ENCODE measurements around the gene LRRC3. TPM values are rescaled to one million over a fixed set of nuclear protein-coding genes. Genes with fewer than 3 reads are reported as not detected.

The LRRC3 gene
- total RNA-seq, 2 experiments from 2014 or later: 0.55 to 0.61 TPM

GRCh38 chr21:44462834-44463200 lies 7.5 kb downstream of the LRRC3 start:
- H3K4me1 ChIP-seq (ENCODE audit: insufficient read depth, low read length): no peaks in the 10 kb centered on the region
- no peak for TF ChIP-seq CTCF (IDR thresholded peaks at IDR 0.05)
- Mint-ChIP-seq H3K36me3 (ENCODE audit: low read depth) (no peaks in the 10 kb centered on the region), H3K9me3 (no peaks in the 10 kb centered on the region), H3K27me3 (no peaks in the 10 kb centered on the region), H3K4me1 (ENCODE audit: low read depth) (no peaks in the 10 kb centered on the region), H3K27ac (no peak overlapping the region), H3K4me3 (no peak overlapping the region)
- ChIA-PET POLR2A (no interaction called here), CTCF (interaction anchor here (0.5 kb wide), 1 partner anchor 349 kb away, joined by 3 read pairs; no protein-coding TSS in a partner anchor)
- no peak overlapping the region for H3K27ac ChIP-seq (ENCODE audit: low read depth in 1 of 2, low read length in 2 of 2)
- intact Hi-C loops (cut with DNase I, micrococcal nuclease): no loop called here
- DNase-seq (no peak), ATAC-seq (ENCODE audit: poor library complexity) (no peak)
- no peak overlapping the region for H3K4me3 ChIP-seq (ENCODE audit: low read length)
- peaks cover 0 to 4% of the 10 kb centered on the region in 2 experiments for H3K9me3 ChIP-seq (ENCODE audit: control insufficient read depth in 1 of 2, insufficient read depth in 1 of 2, low read length in 2 of 2)
- no peaks in the 10 kb centered on the region for H3K36me3 ChIP-seq (ENCODE audit: insufficient read depth, low read length)
- H3K27me3 ChIP-seq (ENCODE audit: control insufficient read depth in 1 of 2, insufficient read depth in 2 of 2, low read length in 2 of 2): no peaks in the 10 kb centered on the region

GRCh38 chr21:44463724-44464123 lies 8.4 kb downstream of the LRRC3 start:
- H3K4me1 ChIP-seq (ENCODE audit: insufficient read depth, low read length): no peaks in the 10 kb centered on the region
- Mint-ChIP-seq H3K4me1 (ENCODE audit: low read depth) (no peaks in the 10 kb centered on the region), H3K9me3 (no peaks in the 10 kb centered on the region), H3K36me3 (ENCODE audit: low read depth) (no peaks in the 10 kb centered on the region), H3K27me3 (no peaks in the 10 kb centered on the region), H3K4me3 (no peak overlapping the region), H3K27ac (no peak overlapping the region)
- peaks cover 0 to 4% of the 10 kb centered on the region in 2 experiments for H3K9me3 ChIP-seq (ENCODE audit: control insufficient read depth in 1 of 2, insufficient read depth in 1 of 2, low read length in 2 of 2)
- no peak for TF ChIP-seq CTCF (IDR thresholded peaks at IDR 0.05)
- no peak overlapping the region for H3K27ac ChIP-seq (ENCODE audit: low read depth in 1 of 2, low read length in 2 of 2)
- H3K36me3 ChIP-seq (ENCODE audit: insufficient read depth, low read length): no peaks in the 10 kb centered on the region
- ATAC-seq (ENCODE audit: poor library complexity): no peak
- ChIA-PET POLR2A (no interaction called here), CTCF (no interaction called here)
- no peak overlapping the region for H3K4me3 ChIP-seq (ENCODE audit: low read length)
- DNase-seq: no peak
- H3K27me3 ChIP-seq (ENCODE audit: control insufficient read depth in 1 of 2, insufficient read depth in 2 of 2, low read length in 2 of 2): no peaks in the 10 kb centered on the region
- intact Hi-C loops (cut with DNase I, micrococcal nuclease): no loop called here

- ATAC-seq (ENCODE audit: poor library complexity): no peak
Observed at GRCh38 chr21:44464351-44464750, 9.0 kb downstream of the LRRC3 start.

More at GRCh38 chr21:44464351-44464750, 9.0 kb downstream of the LRRC3 start:
- DNase-seq: no peak
- TF ChIP-seq CTCF (IDR thresholded peaks at IDR 0.05): no peak
- H3K27ac Mint-ChIP-seq: no peak overlapping the region
- ChIA-PET POLR2A (no interaction called here), CTCF (no interaction called here)
- no peaks in the 10 kb centered on the region for H3K9me3 Mint-ChIP-seq
- no peak overlapping the region for H3K4me3 Mint-ChIP-seq
- Histone ChIP-seq H3K9me3 (ENCODE audit: control insufficient read depth in 1 of 2, insufficient read depth in 1 of 2, low read length in 2 of 2) (peaks cover 0 to 4% of the 10 kb centered on the region in 2 experiments), H3K4me3 (ENCODE audit: low read length) (no peak overlapping the region), H3K36me3 (ENCODE audit: insufficient read depth, low read length) (no peaks in the 10 kb centered on the region), H3K27me3 (ENCODE audit: control insufficient read depth in 1 of 2, insufficient read depth in 2 of 2, low read length in 2 of 2) (no peaks in the 10 kb centered on the region), H3K27ac (ENCODE audit: low read depth in 1 of 2, low read length in 2 of 2) (no peak overlapping the region), H3K4me1 (ENCODE audit: insufficient read depth, low read length) (no peaks in the 10 kb centered on the region)
- H3K36me3 Mint-ChIP-seq (ENCODE audit: low read depth): no peaks in the 10 kb centered on the region
- H3K4me1 Mint-ChIP-seq (ENCODE audit: low read depth): no peaks in the 10 kb centered on the region
- intact Hi-C loops (cut with DNase I, micrococcal nuclease): no loop called here
- H3K27me3 Mint-ChIP-seq: no peaks in the 10 kb centered on the region
